Stomach (tissue), 9 donors: Measurements from ENCODE around the gene GJA10. TPM values are rescaled to one million over a fixed set of nuclear protein-coding genes. Genes with fewer than 3 reads are reported as not detected.

Source experiments
- DNase-seq, 2 donors: peaks; one replicate each; pipeline versions ENCODE4 v3.0.0 to v3.0.0-alpha.2; 2013 to 2019
- H3K27ac ChIP-seq, 5 donors: fragments of 200-600 bp in 4 of 5; sonication (generic) in 4 of 5; one replicate each; pipeline ENCODE4 v1.5.1; 2013 to 2019; ENCODE audit warnings: mild to moderate bottlenecking in 1 of 5, moderate library complexity in 1 of 5
- H3K27me3 ChIP-seq, 3 donors: fragments of 200-600 bp; sonication (generic); one replicate each; pipeline ENCODE4 v1.5.1; 2017 to 2019; ENCODE audit warnings: mixed run types in 1 of 3
- H3K36me3 ChIP-seq, 4 donors: fragments of 200-600 bp; sonication (generic); 1 replicate in 3 of 4; 2 replicates in 1 of 4; pipeline ENCODE4 v1.5.1; 2016 to 2019
- H3K4me1 ChIP-seq, 4 donors: fragments of 200-600 bp; sonication (generic); one replicate each; pipeline ENCODE4 v1.5.1; 2016 to 2019
- H3K4me3 ChIP-seq, 4 donors: fragments of 200-600 bp; sonication (generic) in 3 of 4; one replicate each; pipeline ENCODE4 v1.5.1; 2016 to 2019; ENCODE audit warnings: mild to moderate bottlenecking in 1 of 4
- H3K9me3 ChIP-seq, 4 donors: fragments of 200-600 bp; sonication (generic); one replicate each; pipeline ENCODE4 v1.5.1; 2016 to 2019
- CTCF ChIP-seq, 7 experiments: fragments of 450-650 bp in 4 of 7; fragments of 200-600 bp in 3 of 7; sonication (generic) in 3 of 7; IDR thresholded peaks; one replicate each; pipeline ENCODE4 v1.5.1; 2016 to 2019; ENCODE audit warnings: antibody characterized with exemption in 7 of 7, control low read depth in 2 of 7, mild to moderate bottlenecking in 1 of 7
- EP300 ChIP-seq: sonication (generic); formaldehyde crosslinking; IDR thresholded peaks from one replicate; pipeline ENCODE4 v1.6.1; 2017; ENCODE audit warnings: antibody characterized with exemption
- POLR2A ChIP-seq, 4 donors: fragments of 450-650 bp; IDR thresholded peaks; one replicate each; pipeline ENCODE4 v1.6.1; 2016; ENCODE audit warnings: antibody characterized with exemption in 4 of 4, control low read depth in 2 of 4, mild to moderate bottlenecking in 1 of 4, moderate library complexity in 1 of 4
- POLR2AphosphoS5 ChIP-seq, 3 donors: sonication (generic); formaldehyde crosslinking; IDR thresholded peaks; one replicate each; pipeline ENCODE4 v1.6.1; 2016; ENCODE audit warnings: antibody characterized with exemption in 3 of 3
- WGBS, 5 donors: extraction: QIAGEN DNeasy Blood & Tissue Kit in 3 of 5; methylation state at CpG; one replicate each; pipeline versions ENCODE4 v1.1.5 to v1.1.7; 2013 to 2018; 5-methylcytosine and 5-hydroxymethylcytosine counted together
- intact Hi-C: fragments of 100-400 bp; cut with DNase I; formaldehyde crosslinking; loops from one replicate; pipeline ENCODE4 v1.15.1; 2023; ENCODE audit warnings: low total_unique reads
- polyA plus RNA-seq, 3 donors: library from polyadenylated mRNA; stranded (reverse); fragments of 200-250 nt; gene quantifications; one replicate each; pipeline ENCODE4 v1.2.3, GENCODE V29; 2013
- total RNA-seq, 5 donors: library from RNA; depleted of rRNA; stranded (reverse); fragments of >200 nt; gene quantifications; one replicate each; pipeline versions ENCODE4 v1.1.0 to v1.2.3, GENCODE V29; 2014 to 2016
- donor health status: healthy with polysubstance abuse.
- donor health status: Bipolar disorder and iron deficiency.
- donor health status: healthy.

GJA10 gene
- total and polyA plus RNA-seq, 8 donors, result not detected

- intact Hi-C loops, result no loop called here
- DNase-seq, result no peak
- Histone ChIP-seq H3K9me3 (no peaks in the 10 kb centered on the region), H3K27me3 (peaks cover 0 to 2% (median 0%) of the 10 kb centered on the region in 3 donors), H3K4me3 (no peak overlapping the region), H3K27ac (no peak overlapping the region), H3K4me1 (peaks cover 0 to 3% (median 0%) of the 10 kb centered on the region in 4 donors), H3K36me3 (peaks cover 0 to 5% (median 3%) of the 10 kb centered on the region in 4 donors)
- TF ChIP-seq POLR2AphosphoS5 (IDR thresholded peaks at IDR 0.05) (no peak), CTCF (IDR thresholded peaks at IDR 0.05) (no peak), POLR2A (IDR thresholded peaks at IDR 0.05) (no peak), EP300 (no peak)
- 90 to 95% (median 93%) methylated on average over 5 of the region's 5 CpGs for WGBS, 5 donors
Observed at GRCh38 chr6:89927264-89927663, 33.0 kb downstream of the GJA10 start.

- intact Hi-C loops, result no loop called here
- H3K27ac ChIP-seq, result no peak overlapping the region
- H3K4me3 ChIP-seq, result no peak overlapping the region
- no peaks in the 10 kb centered on the region for H3K9me3 ChIP-seq
- H3K27me3 ChIP-seq, result no peaks in the 10 kb centered on the region
- no peak for DNase-seq
- 51 to 62% (median 56%) methylated on average over 6 of the region's 6 CpGs for WGBS, 5 donors
- no peak for TF ChIP-seq POLR2A (IDR thresholded peaks at IDR 0.05)
- no peak for TF ChIP-seq POLR2AphosphoS5 (IDR thresholded peaks at IDR 0.05)
- no peak for TF ChIP-seq EP300
- TF ChIP-seq CTCF (IDR thresholded peaks at IDR 0.05), result no peak
- H3K36me3 ChIP-seq, result peaks cover 0 to 10% (median 8%) of the 10 kb centered on the region in 4 donors
- peaks cover 0 to 3% (median 0%) of the 10 kb centered on the region in 4 donors for H3K4me1 ChIP-seq
Observed at GRCh38 chr6:89927791-89928550, 33.7 kb downstream of the GJA10 start.

- TF ChIP-seq EP300 (no peak), POLR2A (IDR thresholded peaks at IDR 0.05) (no peak), POLR2AphosphoS5 (IDR thresholded peaks at IDR 0.05) (no peak), CTCF (IDR thresholded peaks at IDR 0.05) (no peak)
- H3K4me3 ChIP-seq, result no peak overlapping the region
- H3K36me3 ChIP-seq, result peaks cover 0 to 15% (median 8%) of the 10 kb centered on the region in 4 donors
- intact Hi-C loops, result no loop called here
- peaks cover 0 to 3% (median 0%) of the 10 kb centered on the region in 4 donors for H3K4me1 ChIP-seq
- DNase-seq, result no peak
- no peaks in the 10 kb centered on the region for H3K9me3 ChIP-seq
- H3K27ac ChIP-seq, result no peak overlapping the region
- 75 to 81% (median 80%) methylated on average over 6 of the region's 6 CpGs for WGBS, 5 donors
- no peaks in the 10 kb centered on the region for H3K27me3 ChIP-seq
Observed at GRCh38 chr6:89928604-89929003, 34.3 kb downstream of the GJA10 start.

- H3K36me3 ChIP-seq, result peaks cover 0 to 15% (median 8%) of the 10 kb centered on the region in 4 donors
- intact Hi-C loops, result no loop called here
- WGBS, 5 donors, result 80 to 92% (median 89%) methylated on average over 4 to 5 of the region's 5 CpGs
- no peak for TF ChIP-seq EP300
- TF ChIP-seq POLR2AphosphoS5 (IDR thresholded peaks at IDR 0.05), result no peak
- TF ChIP-seq CTCF (IDR thresholded peaks at IDR 0.05), result no peak
- TF ChIP-seq POLR2A (IDR thresholded peaks at IDR 0.05), result no peak
- no peak overlapping the region for H3K4me3 ChIP-seq
- H3K27ac ChIP-seq, result no peak overlapping the region
- no peak for DNase-seq
- no peaks in the 10 kb centered on the region for H3K9me3 ChIP-seq
- no peaks in the 10 kb centered on the region for H3K27me3 ChIP-seq
- peaks cover 0 to 3% (median 0%) of the 10 kb centered on the region in 4 donors for H3K4me1 ChIP-seq
Observed at GRCh38 chr6:89930789-89931188, 36.5 kb downstream of the GJA10 start.
